Stimulated activated CD8-positive, alpha-beta memory T cell treated with anti-CD3 and anti-CD28 coated beads, Interleukin-12 subunit alpha, Interleukin-12 subunit beta, amount 100 ng/mL, for 24 hours (primary cell): ENCODE measurements around the gene SDK1.

Experiments
- DNase-seq: peaks from one replicate; pipeline ENCODE4 v3.0.0-alpha.2; 2020; ENCODE audit errors: extremely low read depth

Gene SDK1

GRCh38 chr7:3588341-3588740 is 287.3 kb downstream of the SDK1 start:
- DNase-seq: no peak

GRCh38 chr7:3589752-3590151 is 288.7 kb downstream of the SDK1 start:
- DNase-seq: no peak

- DNase-seq: no peak
Observed at GRCh38 chr7:3591219-3591618, 290.2 kb downstream of the SDK1 start.

GRCh38 chr7:3591944-3592343 is 290.9 kb downstream of the SDK1 start:
- no peak for DNase-seq

- no peak for DNase-seq
Observed at GRCh38 chr7:3592401-3593134, 291.5 kb downstream of the SDK1 start.

GRCh38 chr7:3594901-3595300 is 293.8 kb downstream of the SDK1 start:
- no peak for DNase-seq

GRCh38 chr7:3598854-3599253 is 297.8 kb downstream of the SDK1 start:
- DNase-seq: no peak

GRCh38 chr7:3605222-3605621 is 304.2 kb downstream of the SDK1 start:
- DNase-seq: no peak

GRCh38 chr7:3606436-3606835 is 305.4 kb downstream of the SDK1 start:
- DNase-seq: no peak

GRCh38 chr7:3607847-3608246 is 306.8 kb downstream of the SDK1 start:
- no peak for DNase-seq

- no peak for DNase-seq
Observed at GRCh38 chr7:3616306-3616705, 315.3 kb downstream of the SDK1 start.

GRCh38 chr7:3630081-3630480 is 329.0 kb downstream of the SDK1 start:
- DNase-seq: no peak

GRCh38 chr7:3634396-3634795 is 333.3 kb downstream of the SDK1 start:
- DNase-seq: no peak

GRCh38 chr7:3636131-3636860 is 335.2 kb downstream of the SDK1 start:
- DNase-seq: no peak

GRCh38 chr7:3639253-3639652 is 338.2 kb downstream of the SDK1 start:
- no peak for DNase-seq

- no peak for DNase-seq
Observed at GRCh38 chr7:3641582-3641981, 340.5 kb downstream of the SDK1 start.

GRCh38 chr7:3643091-3643490 is 342.0 kb downstream of the SDK1 start:
- no peak for DNase-seq

- DNase-seq: no peak
Observed at GRCh38 chr7:3648276-3648675, 347.2 kb downstream of the SDK1 start.

GRCh38 chr7:3649250-3649649 is 348.2 kb downstream of the SDK1 start:
- no peak for DNase-seq

- DNase-seq: no peak
Observed at GRCh38 chr7:3649678-3650440, 348.8 kb downstream of the SDK1 start.

- no peak for DNase-seq
Observed at GRCh38 chr7:3650844-3651243, 349.8 kb downstream of the SDK1 start.

- DNase-seq: no peak
Observed at GRCh38 chr7:3655635-3656034, 354.6 kb downstream of the SDK1 start.

GRCh38 chr7:3657206-3657605 is 356.2 kb downstream of the SDK1 start:
- DNase-seq: no peak
